Central memory CD8-positive, alpha-beta T cell (primary cell): ENCODE data around the gene HEATR3.

Experiments
- ATAC-seq: fragments of 150-1000 bp; cut with Tn5 transposase; replicated peaks from 2 replicates; pipeline ENCODE4 v1.10.0; 2022; ENCODE audit warnings: mild to moderate bottlenecking, moderate FRiP score, moderate number of reproducible peaks; ENCODE audit not compliant: poor library complexity, severe bottlenecking; ENCODE audit errors: extremely low read depth
- DNase-seq, 2 donors: peaks; one replicate each; pipeline ENCODE4 v3.0.0; 2021; ENCODE audit warnings: low spot score in 2 of 2
- H3K27ac Mint-ChIP-seq: one replicate; pipeline ENCODE4 v1.8.0; 2022; ENCODE audit warnings: low read depth, mild to moderate bottlenecking, moderate library complexity, mixed read lengths
- H3K27me3 Mint-ChIP-seq: one replicate; pipeline ENCODE4 v1.8.0; 2022; ENCODE audit warnings: mixed read lengths
- H3K36me3 Mint-ChIP-seq: one replicate; pipeline ENCODE4 v1.8.0; 2022; ENCODE audit warnings: mild to moderate bottlenecking, moderate library complexity, mixed read lengths; ENCODE audit not compliant: insufficient read depth
- H3K4me1 Mint-ChIP-seq: one replicate; pipeline ENCODE4 v1.8.0; 2022; ENCODE audit warnings: mixed read lengths
- H3K4me3 Mint-ChIP-seq: one replicate; pipeline ENCODE4 v1.8.0; 2022; ENCODE audit warnings: mild to moderate bottlenecking, moderate library complexity, mixed read lengths
- H3K9me3 Mint-ChIP-seq: one replicate; pipeline ENCODE4 v1.8.0; 2022; ENCODE audit warnings: mixed read lengths

The HEATR3 gene

GRCh38 chr16:50092891-50093290, 27.1 kb downstream of the HEATR3 start:
- Mint-ChIP-seq H3K27me3 (no peaks in the 10 kb centered on the region), H3K4me1 (no peaks in the 10 kb centered on the region), H3K36me3 (peaks cover 21% of the 10 kb centered on the region), H3K4me3 (no peak overlapping the region), H3K9me3 (no peaks in the 10 kb centered on the region), H3K27ac (peak overlapping the region; percentile 62)
- no peak for ATAC-seq
- no peak for DNase-seq

- Mint-ChIP-seq H3K27me3 (no peaks in the 10 kb centered on the region), H3K9me3 (no peaks in the 10 kb centered on the region), H3K27ac (no peak overlapping the region), H3K4me1 (no peaks in the 10 kb centered on the region), H3K36me3 (peaks cover 21% of the 10 kb centered on the region), H3K4me3 (no peak overlapping the region)
- ATAC-seq: peak; percentile 64
- DNase-seq: peak in 1 of 2 donors; percentile 10
Measured at GRCh38 chr16:50093607-50094539, 28.1 kb downstream of the HEATR3 start.

- peaks cover 31% of the 10 kb centered on the region for H3K36me3 Mint-ChIP-seq
- no peaks in the 10 kb centered on the region for H3K9me3 Mint-ChIP-seq
- H3K27me3 Mint-ChIP-seq: no peaks in the 10 kb centered on the region
- no peak for ATAC-seq
- H3K27ac Mint-ChIP-seq: no peak overlapping the region
- DNase-seq: no peak
- no peaks in the 10 kb centered on the region for H3K4me1 Mint-ChIP-seq
- H3K4me3 Mint-ChIP-seq: no peak overlapping the region
Measured at GRCh38 chr16:50096791-50097190, 31.0 kb downstream of the HEATR3 start.

GRCh38 chr16:50099957-50100648, 34.3 kb downstream of the HEATR3 start:
- no peak for DNase-seq
- ATAC-seq: no peak
- Mint-ChIP-seq H3K27ac (no peak overlapping the region), H3K9me3 (no peaks in the 10 kb centered on the region), H3K4me1 (no peaks in the 10 kb centered on the region), H3K27me3 (no peaks in the 10 kb centered on the region), H3K4me3 (no peak overlapping the region), H3K36me3 (peaks cover 41% of the 10 kb centered on the region)

- Mint-ChIP-seq H3K36me3 (peaks cover 36% of the 10 kb centered on the region), H3K27me3 (no peaks in the 10 kb centered on the region), H3K4me1 (no peaks in the 10 kb centered on the region), H3K9me3 (no peaks in the 10 kb centered on the region), H3K27ac (no peak overlapping the region), H3K4me3 (no peak overlapping the region)
- no peak for DNase-seq
- no peak for ATAC-seq
Measured at GRCh38 chr16:50102051-50102746, 36.4 kb downstream of the HEATR3 start.

GRCh38 chr16:50103764-50104163, 38.0 kb downstream of the HEATR3 start:
- no peak overlapping the region for H3K4me3 Mint-ChIP-seq
- H3K27me3 Mint-ChIP-seq: no peaks in the 10 kb centered on the region
- ATAC-seq: no peak
- H3K36me3 Mint-ChIP-seq: peaks cover 38% of the 10 kb centered on the region
- no peaks in the 10 kb centered on the region for H3K9me3 Mint-ChIP-seq
- no peak for DNase-seq
- H3K27ac Mint-ChIP-seq: no peak overlapping the region
- H3K4me1 Mint-ChIP-seq: no peaks in the 10 kb centered on the region

- no peak for ATAC-seq
- Mint-ChIP-seq H3K4me1 (no peaks in the 10 kb centered on the region), H3K9me3 (no peaks in the 10 kb centered on the region), H3K4me3 (no peak overlapping the region), H3K27ac (no peak overlapping the region), H3K27me3 (no peaks in the 10 kb centered on the region), H3K36me3 (peaks cover 3% of the 10 kb centered on the region)
- DNase-seq: no peak
Measured at GRCh38 chr16:50114357-50115129, 48.8 kb downstream of the HEATR3 start.

- H3K27me3 Mint-ChIP-seq: no peaks in the 10 kb centered on the region
- H3K4me3 Mint-ChIP-seq: no peak overlapping the region
- ATAC-seq (no peak), DNase-seq (no peak)
- H3K36me3 Mint-ChIP-seq: peaks cover 2% of the 10 kb centered on the region
- no peaks in the 10 kb centered on the region for H3K9me3 Mint-ChIP-seq
- H3K4me1 Mint-ChIP-seq: peaks cover 9% of the 10 kb centered on the region
- H3K27ac Mint-ChIP-seq: no peak overlapping the region
Measured at GRCh38 chr16:50120711-50121110, 54.9 kb downstream of the HEATR3 start.

- peaks cover 9% of the 10 kb centered on the region for H3K4me1 Mint-ChIP-seq
- no peaks in the 10 kb centered on the region for H3K27me3 Mint-ChIP-seq
- DNase-seq (no peak), ATAC-seq (no peak)
- H3K4me3 Mint-ChIP-seq: no peak overlapping the region
- peaks cover 2% of the 10 kb centered on the region for H3K36me3 Mint-ChIP-seq
- peak overlapping the region; percentile 54 for H3K27ac Mint-ChIP-seq
- no peaks in the 10 kb centered on the region for H3K9me3 Mint-ChIP-seq
Measured at GRCh38 chr16:50121278-50121677, 55.5 kb downstream of the HEATR3 start.

- no peaks in the 10 kb centered on the region for H3K9me3 Mint-ChIP-seq
- H3K4me1 Mint-ChIP-seq: peaks cover 9% of the 10 kb centered on the region
- DNase-seq: peak in 1 of 2 donors; percentile 11
- peak; percentile 62 for ATAC-seq
- no peak overlapping the region for H3K4me3 Mint-ChIP-seq
- H3K27me3 Mint-ChIP-seq: no peaks in the 10 kb centered on the region
- H3K27ac Mint-ChIP-seq: peak overlapping the region; percentile 54
- H3K36me3 Mint-ChIP-seq: peaks cover 2% of the 10 kb centered on the region
Measured at GRCh38 chr16:50121721-50122445, 56.1 kb downstream of the HEATR3 start.

GRCh38 chr16:50123417-50123816, 57.6 kb downstream of the HEATR3 start:
- Mint-ChIP-seq H3K36me3 (no peaks in the 10 kb centered on the region), H3K27me3 (no peaks in the 10 kb centered on the region)
- DNase-seq: no peak

More at GRCh38 chr16:50123417-50123816, 57.6 kb downstream of the HEATR3 start:
- Mint-ChIP-seq H3K4me1 (peaks cover 9% of the 10 kb centered on the region), H3K9me3 (no peaks in the 10 kb centered on the region), H3K4me3 (no peak overlapping the region), H3K27ac (no peak overlapping the region)
- no peak for ATAC-seq
